ENCODE results near the gene DMRTC2.

DNA sequence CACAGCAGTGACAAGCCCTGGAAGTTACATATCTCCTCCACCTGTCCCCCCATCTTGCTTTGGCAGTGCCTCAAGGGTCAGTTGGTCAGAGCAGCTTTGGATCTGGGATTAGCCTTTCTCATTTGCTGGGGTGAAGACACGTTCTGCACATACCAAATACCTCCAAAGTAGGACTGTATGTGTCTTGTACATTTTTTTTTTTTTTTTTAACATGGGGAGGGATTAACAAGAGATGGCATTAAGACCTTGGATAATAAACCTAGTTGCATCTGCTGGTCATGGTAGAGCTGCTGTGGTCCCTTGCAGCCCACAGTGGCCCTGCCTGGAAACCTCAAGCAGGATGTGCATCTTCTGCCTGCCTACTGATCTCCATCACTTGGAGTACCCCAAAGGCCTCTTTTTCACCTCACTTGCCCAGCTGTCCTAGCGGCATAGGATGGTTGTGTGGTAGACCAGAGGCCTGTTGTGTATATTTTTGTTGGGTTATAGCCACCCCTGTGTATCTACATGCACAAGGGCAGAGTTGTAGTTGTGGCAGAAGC lies 17.7 kb downstream of the DMRTC2 start:
- TF ChIP-seq, protein P1, sequence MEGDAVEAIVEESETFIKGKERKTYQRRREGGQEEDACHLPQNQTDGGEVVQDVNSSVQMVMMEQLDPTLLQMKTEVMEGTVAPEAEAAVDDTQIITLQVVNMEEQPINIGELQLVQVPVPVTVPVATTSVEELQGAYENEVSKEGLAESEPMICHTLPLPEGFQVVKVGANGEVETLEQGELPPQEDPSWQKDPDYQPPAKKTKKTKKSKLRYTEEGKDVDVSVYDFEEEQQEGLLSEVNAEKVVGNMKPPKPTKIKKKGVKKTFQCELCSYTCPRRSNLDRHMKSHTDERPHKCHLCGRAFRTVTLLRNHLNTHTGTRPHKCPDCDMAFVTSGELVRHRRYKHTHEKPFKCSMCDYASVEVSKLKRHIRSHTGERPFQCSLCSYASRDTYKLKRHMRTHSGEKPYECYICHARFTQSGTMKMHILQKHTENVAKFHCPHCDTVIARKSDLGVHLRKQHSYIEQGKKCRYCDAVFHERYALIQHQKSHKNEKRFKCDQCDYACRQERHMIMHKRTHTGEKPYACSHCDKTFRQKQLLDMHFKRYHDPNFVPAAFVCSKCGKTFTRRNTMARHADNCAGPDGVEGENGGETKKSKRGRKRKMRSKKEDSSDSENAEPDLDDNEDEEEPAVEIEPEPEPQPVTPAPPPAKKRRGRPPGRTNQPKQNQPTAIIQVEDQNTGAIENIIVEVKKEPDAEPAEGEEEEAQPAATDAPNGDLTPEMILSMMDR (IDR thresholded peaks at IDR 0.05): no peak
- TF ChIP-seq POLR2AphosphoS5 (IDR thresholded peaks at IDR 0.05; ENCODE audit: low read depth, low read length) (no peak), TCF7L2 (IDR thresholded peaks at IDR 0.05; ENCODE audit: low read depth, low read length) (no peak)
- TF ChIP-seq, protein P2, sequence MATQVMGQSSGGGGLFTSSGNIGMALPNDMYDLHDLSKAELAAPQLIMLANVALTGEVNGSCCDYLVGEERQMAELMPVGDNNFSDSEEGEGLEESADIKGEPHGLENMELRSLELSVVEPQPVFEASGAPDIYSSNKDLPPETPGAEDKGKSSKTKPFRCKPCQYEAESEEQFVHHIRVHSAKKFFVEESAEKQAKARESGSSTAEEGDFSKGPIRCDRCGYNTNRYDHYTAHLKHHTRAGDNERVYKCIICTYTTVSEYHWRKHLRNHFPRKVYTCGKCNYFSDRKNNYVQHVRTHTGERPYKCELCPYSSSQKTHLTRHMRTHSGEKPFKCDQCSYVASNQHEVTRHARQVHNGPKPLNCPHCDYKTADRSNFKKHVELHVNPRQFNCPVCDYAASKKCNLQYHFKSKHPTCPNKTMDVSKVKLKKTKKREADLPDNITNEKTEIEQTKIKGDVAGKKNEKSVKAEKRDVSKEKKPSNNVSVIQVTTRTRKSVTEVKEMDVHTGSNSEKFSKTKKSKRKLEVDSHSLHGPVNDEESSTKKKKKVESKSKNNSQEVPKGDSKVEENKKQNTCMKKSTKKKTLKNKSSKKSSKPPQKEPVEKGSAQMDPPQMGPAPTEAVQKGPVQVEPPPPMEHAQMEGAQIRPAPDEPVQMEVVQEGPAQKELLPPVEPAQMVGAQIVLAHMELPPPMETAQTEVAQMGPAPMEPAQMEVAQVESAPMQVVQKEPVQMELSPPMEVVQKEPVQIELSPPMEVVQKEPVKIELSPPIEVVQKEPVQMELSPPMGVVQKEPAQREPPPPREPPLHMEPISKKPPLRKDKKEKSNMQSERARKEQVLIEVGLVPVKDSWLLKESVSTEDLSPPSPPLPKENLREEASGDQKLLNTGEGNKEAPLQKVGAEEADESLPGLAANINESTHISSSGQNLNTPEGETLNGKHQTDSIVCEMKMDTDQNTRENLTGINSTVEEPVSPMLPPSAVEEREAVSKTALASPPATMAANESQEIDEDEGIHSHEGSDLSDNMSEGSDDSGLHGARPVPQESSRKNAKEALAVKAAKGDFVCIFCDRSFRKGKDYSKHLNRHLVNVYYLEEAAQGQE (IDR thresholded peaks at IDR 0.05; ENCODE audit: insufficient read depth in 1 of 2, low read depth in 2 of 2, low read length in 1 of 2): no peak
